VCaP (cell line): ENCODE data around the gene ALAD.

Experiments
- H3K27ac ChIP-seq: fragments of 450-650 bp; 2 replicates; pipeline ENCODE4 v1.5.1; 2017
- TF ChIP-seq, protein P1 (sequence below): fragments of 450-650 bp; conservative IDR thresholded peaks from 2 replicates; pipeline ENCODE4 v1.5.1; 2017; ENCODE audit warnings: mild to moderate bottlenecking, moderate library complexity

Gene ALAD

DNA sequence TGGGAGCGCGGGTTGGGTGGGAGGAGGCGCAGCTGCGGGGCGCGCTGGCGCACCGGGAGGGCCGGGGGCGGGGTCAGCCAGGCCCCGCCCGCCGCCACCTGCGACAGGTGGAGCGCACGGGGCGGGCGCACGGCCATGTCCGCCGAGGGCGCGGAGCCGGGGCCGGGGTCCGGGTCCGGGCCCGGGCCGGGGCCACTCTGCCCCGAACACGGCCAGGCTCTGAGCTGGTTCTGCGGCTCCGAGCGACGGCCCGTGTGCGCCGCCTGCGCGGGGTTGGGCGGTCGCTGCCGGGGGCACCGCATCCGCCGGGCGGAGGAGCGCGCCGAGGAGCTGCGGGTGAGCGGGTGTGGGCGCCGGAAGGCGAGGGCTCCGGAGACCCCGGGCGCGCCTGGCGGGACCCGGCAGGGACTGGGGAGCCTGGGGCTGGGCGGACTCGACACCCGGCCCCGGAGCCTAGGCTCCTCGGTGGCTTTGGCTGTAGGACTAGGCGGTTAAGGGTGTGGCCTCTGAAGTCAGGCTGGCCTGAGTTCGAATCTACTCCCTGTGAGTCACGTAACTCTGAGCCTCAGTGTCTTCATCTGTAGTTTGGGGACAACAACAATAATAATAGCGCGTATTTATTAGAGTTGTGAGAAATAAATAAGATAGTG is 51.5 kb downstream of the ALAD start, which contains the start of gene BSPRY:
TSS of gene BSPRY (plus strand) at position 97 of the 650 bp plus-strand sequence. CDS start at position 136, 39 bp downstream.
- peak within 1 kb of the TSS; percentile 68 for H3K27ac ChIP-seq
- TF ChIP-seq, protein P1, sequence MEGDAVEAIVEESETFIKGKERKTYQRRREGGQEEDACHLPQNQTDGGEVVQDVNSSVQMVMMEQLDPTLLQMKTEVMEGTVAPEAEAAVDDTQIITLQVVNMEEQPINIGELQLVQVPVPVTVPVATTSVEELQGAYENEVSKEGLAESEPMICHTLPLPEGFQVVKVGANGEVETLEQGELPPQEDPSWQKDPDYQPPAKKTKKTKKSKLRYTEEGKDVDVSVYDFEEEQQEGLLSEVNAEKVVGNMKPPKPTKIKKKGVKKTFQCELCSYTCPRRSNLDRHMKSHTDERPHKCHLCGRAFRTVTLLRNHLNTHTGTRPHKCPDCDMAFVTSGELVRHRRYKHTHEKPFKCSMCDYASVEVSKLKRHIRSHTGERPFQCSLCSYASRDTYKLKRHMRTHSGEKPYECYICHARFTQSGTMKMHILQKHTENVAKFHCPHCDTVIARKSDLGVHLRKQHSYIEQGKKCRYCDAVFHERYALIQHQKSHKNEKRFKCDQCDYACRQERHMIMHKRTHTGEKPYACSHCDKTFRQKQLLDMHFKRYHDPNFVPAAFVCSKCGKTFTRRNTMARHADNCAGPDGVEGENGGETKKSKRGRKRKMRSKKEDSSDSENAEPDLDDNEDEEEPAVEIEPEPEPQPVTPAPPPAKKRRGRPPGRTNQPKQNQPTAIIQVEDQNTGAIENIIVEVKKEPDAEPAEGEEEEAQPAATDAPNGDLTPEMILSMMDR = no peak

DNA sequence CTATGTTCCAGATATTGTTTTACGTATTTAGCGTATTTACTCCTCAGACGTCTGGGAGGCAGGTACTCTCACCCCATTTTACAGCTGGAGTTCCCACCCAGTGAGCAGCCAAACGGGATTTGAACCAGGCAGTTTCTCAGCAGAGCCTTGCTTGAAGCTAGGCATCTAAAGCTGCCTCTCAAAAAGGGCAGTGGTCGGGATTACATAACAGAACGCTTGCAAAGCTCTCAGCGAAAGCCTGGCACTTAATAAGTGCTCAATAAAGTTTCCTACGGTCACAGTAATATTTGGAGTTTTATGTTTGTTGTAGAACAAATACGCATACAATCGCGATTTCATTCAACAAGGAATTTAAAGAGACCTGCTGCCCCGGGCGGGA is 52.0 kb downstream of the ALAD start:
- peak overlapping the region; percentile 68 for H3K27ac ChIP-seq
- TF ChIP-seq, protein P1 = no peak

DNA sequence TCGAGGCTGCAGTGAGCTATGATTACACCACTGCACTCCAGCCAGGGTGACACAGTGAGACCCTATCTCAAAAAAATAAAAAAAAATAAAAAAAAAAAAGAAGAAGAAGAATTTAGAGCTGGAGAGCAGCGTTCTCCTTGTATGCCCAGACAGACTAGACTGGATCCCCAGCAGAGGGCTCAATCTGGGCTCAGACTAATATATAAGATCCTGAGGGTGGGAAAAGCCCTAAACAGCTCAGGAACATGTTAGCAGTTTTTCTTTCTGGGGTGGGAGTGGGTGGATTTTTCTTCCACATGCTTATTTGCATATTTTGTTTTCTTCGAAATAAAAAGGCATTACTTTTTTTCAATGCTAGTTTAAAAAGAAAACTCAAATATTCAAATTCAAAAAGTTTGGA is 52.6 kb downstream of the ALAD start:
- TF ChIP-seq, protein P1 = no peak
- H3K27ac ChIP-seq = peak overlapping the region; percentile 68; the same call in 1 of the 2 replicates

DNA sequence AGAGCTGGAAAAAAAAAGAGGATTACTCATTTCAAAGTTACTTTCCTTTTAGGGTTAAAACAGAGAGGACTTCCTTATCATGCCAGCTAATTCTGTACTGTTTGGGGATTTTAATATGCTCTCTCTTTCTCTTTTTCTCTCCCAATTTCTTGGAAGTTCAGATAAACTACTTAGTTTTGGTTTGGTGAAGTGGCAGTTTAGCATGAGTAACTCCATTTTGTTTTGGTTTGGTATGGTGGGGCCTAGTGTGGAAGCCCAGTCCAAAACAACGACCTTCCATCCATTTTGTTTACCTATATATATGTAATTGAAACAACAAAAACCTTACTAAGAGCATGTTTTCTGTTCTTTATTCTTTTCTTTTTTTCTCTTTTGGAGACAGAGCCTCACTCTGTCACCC is 55.4 kb downstream of the ALAD start:
- TF ChIP-seq, protein P1 = no peak
- H3K27ac ChIP-seq = no peak overlapping the region

DNA sequence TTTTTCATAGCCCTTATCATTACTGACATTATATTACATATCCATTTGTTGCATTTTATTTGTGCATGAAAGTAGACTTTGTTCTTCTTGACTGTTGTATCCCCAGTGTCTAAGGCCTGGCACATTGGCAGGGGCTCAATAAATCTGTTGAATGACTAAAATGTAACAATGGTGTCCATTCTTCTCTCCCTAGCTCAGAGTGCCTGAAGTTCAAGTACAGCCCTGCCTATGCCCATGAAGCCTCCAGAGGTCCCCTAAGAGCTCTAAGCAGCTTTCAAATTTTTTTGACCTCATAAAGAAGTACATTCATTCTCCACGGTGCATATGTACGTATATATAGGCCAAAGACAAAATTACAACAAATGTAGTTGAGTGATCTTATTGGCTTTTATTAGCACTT is 55.9 kb downstream of the ALAD start:
- H3K27ac ChIP-seq = no peak overlapping the region
- TF ChIP-seq, protein P1 = no peak

DNA sequence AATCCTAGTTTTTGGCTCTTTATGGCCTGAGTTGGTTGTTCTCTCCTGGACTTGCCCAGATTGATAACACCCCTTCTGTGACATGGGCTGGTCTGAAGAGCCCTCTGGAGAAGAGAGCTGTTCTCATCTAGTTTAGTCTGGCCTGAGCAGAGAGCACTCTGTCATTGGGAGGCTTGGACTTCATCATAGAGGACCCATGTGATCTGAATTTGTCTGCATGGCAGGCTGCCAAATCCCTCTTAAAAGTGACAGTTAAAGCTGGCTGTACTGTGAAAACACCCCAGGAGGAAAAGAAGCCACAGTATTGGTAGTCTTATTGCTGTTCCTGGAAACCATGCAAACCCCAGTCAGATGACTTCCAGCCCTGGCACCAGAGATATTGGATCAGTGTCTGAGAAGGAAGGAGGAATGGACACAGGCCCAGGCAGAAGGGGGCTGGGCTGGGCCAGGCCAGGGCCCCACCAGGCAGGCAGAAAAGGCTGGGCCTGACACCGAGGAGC is 57.3 kb downstream of the ALAD start:
- peak overlapping the region; percentile 62 for H3K27ac ChIP-seq
- TF ChIP-seq, protein P1 = no peak

DNA sequence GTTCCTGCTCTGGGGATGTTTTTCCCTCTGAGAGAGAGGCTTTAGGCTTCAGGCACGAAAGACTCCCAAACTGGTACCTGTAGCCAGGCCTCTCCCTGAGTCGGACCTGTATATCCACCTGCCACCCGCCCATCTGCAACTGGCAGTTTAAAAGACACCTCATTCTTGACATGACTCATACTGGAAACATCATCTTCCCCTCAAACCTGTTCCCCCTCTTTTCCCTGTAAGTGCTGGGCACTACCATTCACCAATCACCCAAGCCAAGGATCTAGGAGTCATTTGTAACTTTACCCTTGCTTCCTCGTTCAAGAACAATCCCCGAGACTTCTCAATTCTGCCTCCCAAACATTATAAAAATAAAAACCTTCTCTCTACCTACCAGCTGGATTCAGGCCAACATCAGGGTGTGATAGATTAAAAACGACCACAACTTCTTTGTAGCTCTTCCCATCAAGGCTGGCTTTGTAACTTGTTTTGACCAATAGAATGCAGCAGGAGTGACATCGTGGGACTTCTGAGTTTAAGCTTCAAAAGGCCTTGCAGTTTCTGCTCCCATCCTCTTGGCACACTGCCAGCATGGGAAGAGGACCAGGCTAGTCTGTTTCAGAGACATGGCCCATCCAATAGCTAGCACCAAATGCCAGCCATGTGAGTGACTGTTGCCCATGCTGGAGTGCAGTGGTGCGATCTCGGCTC is 59.2 kb downstream of the ALAD start:
- H3K27ac ChIP-seq = no peak overlapping the region
- TF ChIP-seq, protein P1 = no peak
